SHP77 (cell line): Measurements from ENCODE around the gene SSR3.

Experiments
- DNase-seq, 2 experiments: peaks; one replicate each; lab custom pipeline; 2025; lab: John Stamatoyannopoulos, UW

Gene SSR3

GRCh38 chr3:156536524-156537316, 18.2 kb downstream of the SSR3 start:
- no peak for DNase-seq

GRCh38 chr3:156535798-156536197, 19.1 kb downstream of the SSR3 start:
- no peak for DNase-seq

- peak; percentile 72 to 78 for DNase-seq
Observed at GRCh38 chr3:156535162-156535627, 19.7 kb downstream of the SSR3 start.

- no peak for DNase-seq
Observed at GRCh38 chr3:156533205-156533604, 21.7 kb downstream of the SSR3 start.

GRCh38 chr3:156532730-156533129, 22.2 kb downstream of the SSR3 start:
- DNase-seq, result no peak

GRCh38 chr3:156530980-156531379, 23.9 kb downstream of the SSR3 start:
- no peak for DNase-seq

- no peak for DNase-seq
Observed at GRCh38 chr3:156527060-156527459, 27.9 kb downstream of the SSR3 start.

GRCh38 chr3:156525808-156526207, 29.1 kb downstream of the SSR3 start:
- DNase-seq, result no peak

- DNase-seq, result no peak
Observed at GRCh38 chr3:156522673-156523072, 32.2 kb downstream of the SSR3 start.

GRCh38 chr3:156519758-156520162, 35.2 kb downstream of the SSR3 start:
- no peak for DNase-seq

- no peak for DNase-seq
Observed at GRCh38 chr3:156518726-156519125, 36.2 kb downstream of the SSR3 start.

GRCh38 chr3:156516961-156517360, 38.0 kb downstream of the SSR3 start:
- no peak for DNase-seq

GRCh38 chr3:156516284-156516683, 38.6 kb downstream of the SSR3 start:
- peak; percentile 13 to 29 for DNase-seq

- peak; percentile 24 to 25 for DNase-seq
Observed at GRCh38 chr3:156513619-156514018, 41.3 kb downstream of the SSR3 start.

GRCh38 chr3:156511987-156512677, 42.8 kb downstream of the SSR3 start:
- no peak for DNase-seq

GRCh38 chr3:156509189-156510174, 45.4 kb downstream of the SSR3 start:
- DNase-seq, result peak; percentile 46 to 60

GRCh38 chr3:156507285-156507684, 47.6 kb downstream of the SSR3 start:
- no peak for DNase-seq

- no peak for DNase-seq
Observed at GRCh38 chr3:156498307-156498706, 56.6 kb downstream of the SSR3 start.

- no peak for DNase-seq
Observed at GRCh38 chr3:156497326-156497725, 57.6 kb downstream of the SSR3 start.

GRCh38 chr3:156495816-156496215, 59.1 kb downstream of the SSR3 start:
- DNase-seq, result no peak

GRCh38 chr3:156493887-156494286, 61.0 kb downstream of the SSR3 start:
- no peak for DNase-seq

GRCh38 chr3:156492801-156493261, 62.1 kb downstream of the SSR3 start:
- DNase-seq, result no peak
